Activated CD4-positive, alpha-beta T cell treated with anti-CD3 and anti-CD28 coated beads for 1 hour (primary cell): ENCODE measurements around the gene CCDC178.

Experiments used
- DNase-seq: peaks from one replicate; pipeline ENCODE4 v3.0.0-alpha.2; 2020

The CCDC178 gene

GRCh38 chr18:32907311-32907585 lies 533.3 kb downstream of the CCDC178 start:
- no peak for DNase-seq

- no peak for DNase-seq
Observed at GRCh38 chr18:32906506-32907310, 533.8 kb downstream of the CCDC178 start.

- DNase-seq, result no peak
Observed at GRCh38 chr18:32905651-32906050, 534.9 kb downstream of the CCDC178 start.

- no peak for DNase-seq
Observed at GRCh38 chr18:32902568-32903330, 537.8 kb downstream of the CCDC178 start.

- no peak for DNase-seq
Observed at GRCh38 chr18:32899819-32900218, 540.7 kb downstream of the CCDC178 start.

- DNase-seq, result no peak
Observed at GRCh38 chr18:32896776-32897547, 543.6 kb downstream of the CCDC178 start.

GRCh38 chr18:32893915-32894314 lies 546.6 kb downstream of the CCDC178 start:
- no peak for DNase-seq

- DNase-seq, result no peak
Observed at GRCh38 chr18:32891797-32892196, 548.7 kb downstream of the CCDC178 start.

- DNase-seq, result no peak
Observed at GRCh38 chr18:32891130-32891529, 549.4 kb downstream of the CCDC178 start.

- DNase-seq, result no peak
Observed at GRCh38 chr18:32889615-32890593, 550.6 kb downstream of the CCDC178 start.

GRCh38 chr18:32888306-32888705 lies 552.2 kb downstream of the CCDC178 start:
- no peak for DNase-seq
